Esophagus muscularis mucosa (tissue), 4 donors: ENCODE measurements around the gene PTBP1.

ENCODE experiments used
- CTCF ChIP-seq, 3 experiments: fragments of 200-600 bp in 2 of 3; fragments of 450-650 bp in 1 of 3; sonication (generic) in 2 of 3; IDR thresholded peaks; one replicate each; pipeline ENCODE4 v1.5.1; 2017 to 2019; ENCODE audit warnings: antibody characterized with exemption in 3 of 3, mild to moderate bottlenecking in 2 of 3, moderate library complexity in 1 of 3
- EP300 ChIP-seq: sonication (generic); formaldehyde crosslinking; IDR thresholded peaks from one replicate; pipeline ENCODE4 v1.6.1; 2017; ENCODE audit warnings: antibody characterized with exemption
- POLR2AphosphoS5 ChIP-seq, 2 donors: sonication (generic); formaldehyde crosslinking; IDR thresholded peaks; one replicate each; pipeline ENCODE4 v1.6.1; 2017; ENCODE audit warnings: antibody characterized with exemption in 2 of 2

DNA sequence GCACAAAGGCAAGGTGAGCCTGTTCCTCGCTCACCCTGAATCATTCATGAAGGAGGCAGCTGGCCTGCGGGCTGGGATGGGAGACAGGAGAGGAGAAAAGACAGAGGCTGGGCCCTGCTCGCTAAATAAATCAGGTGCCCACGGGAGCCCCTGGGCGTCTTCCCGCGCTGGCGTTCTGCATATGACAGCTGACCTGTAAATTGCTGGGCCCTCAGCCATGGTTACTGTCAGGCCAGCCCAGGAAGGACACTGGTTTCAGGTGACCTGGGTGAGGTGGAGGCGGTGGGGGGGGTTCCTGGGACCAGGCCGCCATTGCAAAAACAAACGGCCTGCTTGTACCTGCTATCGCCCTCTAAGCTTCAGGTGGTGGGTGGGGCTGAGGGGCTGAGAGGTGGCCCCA, 3.4 kb upstream of the PTBP1 start:
- no peak for TF ChIP-seq CTCF (IDR thresholded peaks at IDR 0.05)
- no peak for TF ChIP-seq POLR2AphosphoS5 (IDR thresholded peaks at IDR 0.05)
- no peak for TF ChIP-seq EP300
